Prostate gland (tissue), 2 donors: ENCODE measurements around the gene RAPGEF4. TPM values are rescaled to one million over a fixed set of nuclear protein-coding genes. Genes with fewer than 3 reads are reported as not detected.

Source experiments
- DNase-seq: peaks from one replicate; pipeline ENCODE4 v3.0.0-alpha.2; 2019; ENCODE audit warnings: low spot score
- H3K27ac ChIP-seq, 2 donors: fragments of 200-600 bp; sonication (generic); 2 replicates each; pipeline ENCODE4 v1.5.1; 2017 to 2019
- H3K27me3 ChIP-seq: fragments of 200-600 bp; sonication (generic); replicated peaks from 2 replicates; pipeline ENCODE4 v1.5.1; 2019; ENCODE audit not compliant: insufficient read depth
- H3K36me3 ChIP-seq, 2 donors: fragments of 200-600 bp; sonication (generic); 1 replicate in 1 of 2; 2 replicates in 1 of 2; pipeline versions ENCODE4 v1.5.1 to v1.8.1; 2017 to 2019
- H3K4me1 ChIP-seq: fragments of 200-600 bp; sonication (generic); replicated peaks from 2 replicates; pipeline ENCODE4 v1.5.1; 2019
- H3K4me3 ChIP-seq, 2 donors: fragments of 200-600 bp; sonication (generic); 2 replicates each; pipeline ENCODE4 v1.5.1; 2017 to 2019
- H3K9me3 ChIP-seq: fragments of 200-600 bp; sonication (generic); 2 replicates; pipeline ENCODE4 v1.5.1; 2017
- CTCF ChIP-seq, 4 experiments: fragments of 200-600 bp in 2 of 4; fragments of 450-650 bp in 2 of 4; sonication (generic) in 2 of 4; IDR thresholded peaks; 1 replicate in 3 of 4; 2 replicates in 1 of 4; pipeline ENCODE4 v1.5.1; 2016 to 2019; ENCODE audit warnings: antibody characterized with exemption in 4 of 4, mild to moderate bottlenecking in 2 of 4, moderate library complexity in 2 of 4
- POLR2A ChIP-seq: fragments of 450-650 bp; IDR thresholded peaks from one replicate; pipeline ENCODE4 v1.6.1; 2016; ENCODE audit warnings: antibody characterized with exemption, mild to moderate bottlenecking
- POLR2AphosphoS5 ChIP-seq: sonication (generic); formaldehyde crosslinking; IDR thresholded peaks from one replicate; pipeline ENCODE4 v1.6.1; 2017; ENCODE audit warnings: antibody characterized with exemption
- WGBS: methylation state at CpG from one replicate; pipeline ENCODE4 v1.1.5; 2018; 5-methylcytosine and 5-hydroxymethylcytosine counted together
- intact Hi-C: fragments of 100-400 bp; cut with DNase I; formaldehyde crosslinking; loops from one replicate; pipeline ENCODE4 v1.14.2; 2022
- total RNA-seq, 2 donors: library from RNA; depleted of rRNA; stranded (reverse); fragments of >200 nt; gene quantifications; one replicate each; pipeline ENCODE4 v1.1.0, GENCODE V29; 2016

RAPGEF4 gene
- total RNA-seq, 2 donors from 2014 or later = 7.3 to 31.0 TPM

GRCh38 chr2:172734711-172735581, 699 bp upstream of the RAPGEF4 start:
- H3K27me3 ChIP-seq = no peaks in the 10 kb centered on the region
- TF ChIP-seq POLR2A (no peak), POLR2AphosphoS5 (no peak), CTCF (IDR thresholded peaks at IDR 0.05) (no peak)
- 17% methylated on average over 24 of the region's 24 CpGs for WGBS
- H3K4me1 ChIP-seq = no peaks in the 10 kb centered on the region
- no peak for DNase-seq
- H3K9me3 ChIP-seq = no peaks in the 10 kb centered on the region
- no peak overlapping the region for H3K27ac ChIP-seq
- no peaks in the 10 kb centered on the region for H3K36me3 ChIP-seq
- peak overlapping the region; percentile 45 to 55 for H3K4me3 ChIP-seq
- intact Hi-C loops = no loop called here

GRCh38 chr2:172736424-172737174, 954 bp downstream of the RAPGEF4 start:
- Histone ChIP-seq H3K4me3 (peak overlapping the region; percentile 45 to 55), H3K27me3 (no peaks in the 10 kb centered on the region), H3K9me3 (no peaks in the 10 kb centered on the region), H3K27ac (no peak overlapping the region), H3K36me3 (no peaks in the 10 kb centered on the region), H3K4me1 (no peaks in the 10 kb centered on the region)
- WGBS = 31% methylated on average over 16 of the region's 16 CpGs
- intact Hi-C loops = no loop called here
- no peak for DNase-seq
- TF ChIP-seq POLR2AphosphoS5 = no peak
- no peak for TF ChIP-seq CTCF (IDR thresholded peaks at IDR 0.05)
- no peak for TF ChIP-seq POLR2A

- TF ChIP-seq POLR2A = no peak
- TF ChIP-seq POLR2AphosphoS5 = no peak
- no peak for TF ChIP-seq CTCF (IDR thresholded peaks at IDR 0.05)
- intact Hi-C loops = no loop called here
- Histone ChIP-seq H3K4me3 (no peak overlapping the region), H3K4me1 (no peaks in the 10 kb centered on the region), H3K27me3 (no peaks in the 10 kb centered on the region), H3K27ac (no peak overlapping the region), H3K9me3 (no peaks in the 10 kb centered on the region), H3K36me3 (no peaks in the 10 kb centered on the region)
- WGBS = 72% methylated on average over 7 of the region's 7 CpGs
- DNase-seq = no peak
These were observed 4.1 kb downstream of the RAPGEF4 start for GRCh38 chr2:172739661-172740266.

GRCh38 chr2:172740856-172741255, 5.2 kb downstream of the RAPGEF4 start:
- Histone ChIP-seq H3K36me3 (no peaks in the 10 kb centered on the region), H3K4me1 (no peaks in the 10 kb centered on the region), H3K27ac (no peak overlapping the region), H3K27me3 (no peaks in the 10 kb centered on the region), H3K9me3 (no peaks in the 10 kb centered on the region), H3K4me3 (no peak overlapping the region)
- DNase-seq = no peak
- TF ChIP-seq CTCF (IDR thresholded peaks at IDR 0.05) (no peak), POLR2AphosphoS5 (no peak), POLR2A (no peak)
- intact Hi-C loops = no loop called here
- WGBS = 90% methylated on average over 5 of the region's 5 CpGs
